Lower leg skin (tissue), 3 donors: Measurements from ENCODE around the gene LNX2.

ENCODE experiments used
- CTCF ChIP-seq, 3 donors: fragments of 450-650 bp; IDR thresholded peaks; one replicate each; pipeline ENCODE4 v1.5.1; 2016; ENCODE audit warnings: antibody characterized with exemption in 3 of 3, mild to moderate bottlenecking in 3 of 3, moderate library complexity in 2 of 3
- POLR2A ChIP-seq, 2 donors: fragments of 450-650 bp; IDR thresholded peaks; one replicate each; pipeline ENCODE4 v1.6.1; 2016 to 2017; ENCODE audit warnings: antibody characterized with exemption in 2 of 2, mild to moderate bottlenecking in 1 of 2, moderate library complexity in 1 of 2

- no peak for TF ChIP-seq CTCF (IDR thresholded peaks at IDR 0.05)
- TF ChIP-seq POLR2A (IDR thresholded peaks at IDR 0.05), result no peak
Observed at GRCh38 chr13:27593267-27593666, 27.1 kb downstream of the LNX2 start.
